ENCODE data around the gene DBP.
"Not testable (repeated sequence)": the region's sequence is repeated elsewhere in the genome, so short reads cannot be mapped to it uniquely, and the experiment has no call there.

Gene DBP

GRCh38 chr19:48634424-48635262, 2.5 kb downstream of the DBP start:
- H3K9me3 ChIP-seq (ENCODE audit: control insufficient read depth in 5 of 5, low read length in 5 of 5) = no peaks in the 10 kb centered on the region
- peak overlapping the region; percentile 54 to 81 (median 70) for H3K9ac ChIP-seq (ENCODE audit: low read length in 5 of 5)
- peak overlapping the region; percentile 91 for H3K27ac ChIP-seq (ENCODE audit: low read depth, low read length)
- H3K4me1 ChIP-seq (ENCODE audit: control insufficient read depth in 5 of 5, insufficient read depth in 5 of 5, low read length in 5 of 5) = peaks cover 16 to 78% (median 73%) of the 10 kb centered on the region in 5 donors
- peaks cover 0 to 23% (median 13%) of the 10 kb centered on the region in 5 donors for H3K36me3 ChIP-seq (ENCODE audit: control insufficient read depth in 5 of 5, insufficient read depth in 5 of 5, low read length in 5 of 5)
- H3K27me3 ChIP-seq (ENCODE audit: control insufficient read depth in 5 of 5, insufficient read depth in 4 of 5, low read length in 5 of 5) = no peaks in the 10 kb centered on the region
- peak overlapping the region; percentile 60 to 70 (median 65) for H3K4me3 ChIP-seq (ENCODE audit: low read depth in 1 of 5, low read length in 5 of 5)

DNA sequence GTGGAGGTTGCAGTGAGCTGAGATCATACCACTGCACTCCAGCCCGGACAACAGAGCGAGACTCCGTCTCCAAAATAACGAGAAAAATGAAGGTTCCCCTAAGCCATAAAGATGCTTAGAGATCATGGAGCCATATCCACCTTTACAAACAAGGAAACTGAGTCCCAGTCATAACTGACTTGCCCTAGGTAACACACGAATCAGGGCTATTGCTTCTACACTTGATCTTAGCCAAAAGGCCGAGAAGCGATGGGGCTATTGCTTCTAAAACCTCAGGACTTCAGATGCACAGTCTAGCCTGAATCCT, 3.2 kb downstream of the DBP start:
- H3K27ac ChIP-seq (ENCODE audit: low read depth, low read length) = peak overlapping the region; percentile 91
- no peaks in the 10 kb centered on the region for H3K27me3 ChIP-seq (ENCODE audit: control insufficient read depth in 5 of 5, insufficient read depth in 4 of 5, low read length in 5 of 5)
- H3K9me3 ChIP-seq (ENCODE audit: control insufficient read depth in 5 of 5, low read length in 5 of 5) = no peaks in the 10 kb centered on the region
- H3K9ac ChIP-seq (ENCODE audit: low read length in 5 of 5) = peak overlapping the region in 3 of 5 donors; percentile 21 to 59 (median 53)
- H3K36me3 ChIP-seq (ENCODE audit: control insufficient read depth in 5 of 5, insufficient read depth in 5 of 5, low read length in 5 of 5) = peaks cover 0 to 28% (median 13%) of the 10 kb centered on the region in 5 donors
- H3K4me3 ChIP-seq (ENCODE audit: low read depth in 1 of 5, low read length in 5 of 5) = peak overlapping the region; percentile 7 to 70 (median 65)
- peaks cover 14 to 75% (median 71%) of the 10 kb centered on the region in 5 donors for H3K4me1 ChIP-seq (ENCODE audit: control insufficient read depth in 5 of 5, insufficient read depth in 5 of 5, low read length in 5 of 5)

GRCh38 chr19:48633148-48634035, 3.8 kb downstream of the DBP start:
- H3K4me1 ChIP-seq (ENCODE audit: control insufficient read depth in 5 of 5, insufficient read depth in 5 of 5, low read length in 5 of 5) = peaks cover 9 to 71% (median 68%) of the 10 kb centered on the region in 5 donors
- peak overlapping the region in 4 of 5 donors; percentile 12 to 70 (median 66) for H3K4me3 ChIP-seq (ENCODE audit: low read depth in 1 of 5, low read length in 5 of 5)
- peak overlapping the region in 4 of 5 donors; percentile 28 to 59 (median 50) for H3K9ac ChIP-seq (ENCODE audit: low read length in 5 of 5)
- peak overlapping the region; percentile 91 for H3K27ac ChIP-seq (ENCODE audit: low read depth, low read length)
- H3K27me3 ChIP-seq (ENCODE audit: control insufficient read depth in 5 of 5, insufficient read depth in 4 of 5, low read length in 5 of 5) = no peaks in the 10 kb centered on the region
- peaks cover 0 to 28% (median 13%) of the 10 kb centered on the region in 5 donors for H3K36me3 ChIP-seq (ENCODE audit: control insufficient read depth in 5 of 5, insufficient read depth in 5 of 5, low read length in 5 of 5)
- no peaks in the 10 kb centered on the region for H3K9me3 ChIP-seq (ENCODE audit: control insufficient read depth in 5 of 5, low read length in 5 of 5)

GRCh38 chr19:48632692-48633147, 4.5 kb downstream of the DBP start:
- H3K4me3 ChIP-seq (ENCODE audit: low read depth in 1 of 5, low read length in 5 of 5) = peak overlapping the region in 1 of 5 donors; percentile 12
- H3K36me3 ChIP-seq (ENCODE audit: control insufficient read depth in 5 of 5, insufficient read depth in 5 of 5, low read length in 5 of 5) = peaks cover 0 to 28% (median 13%) of the 10 kb centered on the region in 5 donors
- no peaks in the 10 kb centered on the region for H3K9me3 ChIP-seq (ENCODE audit: control insufficient read depth in 5 of 5, low read length in 5 of 5)
- H3K27ac ChIP-seq (ENCODE audit: low read depth, low read length) = peak overlapping the region; percentile 91
- H3K9ac ChIP-seq (ENCODE audit: low read length in 5 of 5) = peak overlapping the region in 1 of 5 donors; percentile 37
- H3K27me3 ChIP-seq (ENCODE audit: control insufficient read depth in 5 of 5, insufficient read depth in 4 of 5, low read length in 5 of 5) = no peaks in the 10 kb centered on the region
- H3K4me1 ChIP-seq (ENCODE audit: control insufficient read depth in 5 of 5, insufficient read depth in 5 of 5, low read length in 5 of 5) = peaks cover 7 to 73% (median 65%) of the 10 kb centered on the region in 5 donors

GRCh38 chr19:48632286-48632685, 4.9 kb downstream of the DBP start:
- Histone ChIP-seq H3K36me3 (ENCODE audit: control insufficient read depth in 5 of 5, insufficient read depth in 5 of 5, low read length in 5 of 5) (peaks cover 0 to 29% (median 13%) of the 10 kb centered on the region in 5 donors), H3K4me1 (ENCODE audit: control insufficient read depth in 5 of 5, insufficient read depth in 5 of 5, low read length in 5 of 5) (peaks cover 7 to 76% (median 64%) of the 10 kb centered on the region in 5 donors), H3K27ac (ENCODE audit: low read depth, low read length) (peak overlapping the region; percentile 91)

GRCh38 chr19:48631225-48631624, 6.0 kb downstream of the DBP start:
- no peak overlapping the region for H3K4me3 ChIP-seq (ENCODE audit: low read depth in 1 of 5, low read length in 5 of 5)
- peak overlapping the region; percentile 41 for H3K27ac ChIP-seq (ENCODE audit: low read depth, low read length)
- no peaks in the 10 kb centered on the region for H3K27me3 ChIP-seq (ENCODE audit: control insufficient read depth in 5 of 5, insufficient read depth in 4 of 5, low read length in 5 of 5)
- H3K9ac ChIP-seq (ENCODE audit: low read length in 5 of 5) = peak overlapping the region in 1 of 5 donors; percentile 41
- peaks cover 0 to 34% (median 13%) of the 10 kb centered on the region in 5 donors for H3K36me3 ChIP-seq (ENCODE audit: control insufficient read depth in 5 of 5, insufficient read depth in 5 of 5, low read length in 5 of 5)
- H3K9me3 ChIP-seq (ENCODE audit: control insufficient read depth in 5 of 5, low read length in 5 of 5) = no peaks in the 10 kb centered on the region
- H3K4me1 ChIP-seq (ENCODE audit: control insufficient read depth in 5 of 5, insufficient read depth in 5 of 5, low read length in 5 of 5) = peaks cover 7 to 67% (median 55%) of the 10 kb centered on the region in 5 donors

More at GRCh38 chr19:48632286-48632685, 4.9 kb downstream of the DBP start:
- not testable (repeated sequence) for H3K27me3 ChIP-seq (ENCODE audit: control insufficient read depth in 5 of 5, insufficient read depth in 4 of 5, low read length in 5 of 5); H3K4me3 ChIP-seq (ENCODE audit: low read depth in 1 of 5, low read length in 5 of 5); H3K9me3 ChIP-seq (ENCODE audit: control insufficient read depth in 5 of 5, low read length in 5 of 5)
- peak overlapping the region in 1 of 5 donors; percentile 37 for H3K9ac ChIP-seq (ENCODE audit: low read length in 5 of 5)

GRCh38 chr19:48630296-48631063, 6.7 kb downstream of the DBP start:
- H3K9me3 ChIP-seq (ENCODE audit: control insufficient read depth in 5 of 5, low read length in 5 of 5) = no peaks in the 10 kb centered on the region
- no peaks in the 10 kb centered on the region for H3K27me3 ChIP-seq (ENCODE audit: control insufficient read depth in 5 of 5, insufficient read depth in 4 of 5, low read length in 5 of 5)
- peak overlapping the region; percentile 41 for H3K27ac ChIP-seq (ENCODE audit: low read depth, low read length)
- H3K9ac ChIP-seq (ENCODE audit: low read length in 5 of 5) = peak overlapping the region in 2 of 5 donors; percentile 41 to 46
- H3K4me1 ChIP-seq (ENCODE audit: control insufficient read depth in 5 of 5, insufficient read depth in 5 of 5, low read length in 5 of 5) = peaks cover 7 to 65% (median 48%) of the 10 kb centered on the region in 5 donors
- no peak overlapping the region for H3K4me3 ChIP-seq (ENCODE audit: low read depth in 1 of 5, low read length in 5 of 5)
- H3K36me3 ChIP-seq (ENCODE audit: control insufficient read depth in 5 of 5, insufficient read depth in 5 of 5, low read length in 5 of 5) = peaks cover 0 to 39% (median 13%) of the 10 kb centered on the region in 5 donors

- Histone ChIP-seq H3K27ac (ENCODE audit: low read depth, low read length) (peak overlapping the region; percentile 41), H3K9me3 (ENCODE audit: control insufficient read depth in 5 of 5, low read length in 5 of 5) (no peaks in the 10 kb centered on the region), H3K4me3 (ENCODE audit: low read depth in 1 of 5, low read length in 5 of 5) (no peak overlapping the region), H3K9ac (ENCODE audit: low read length in 5 of 5) (no peak overlapping the region), H3K4me1 (ENCODE audit: control insufficient read depth in 5 of 5, insufficient read depth in 5 of 5, low read length in 5 of 5) (peaks cover 6 to 67% (median 44%) of the 10 kb centered on the region in 5 donors), H3K27me3 (ENCODE audit: control insufficient read depth in 5 of 5, insufficient read depth in 4 of 5, low read length in 5 of 5) (no peaks in the 10 kb centered on the region), H3K36me3 (ENCODE audit: control insufficient read depth in 5 of 5, insufficient read depth in 5 of 5, low read length in 5 of 5) (peaks cover 0 to 39% (median 13%) of the 10 kb centered on the region in 5 donors)
Measured at GRCh38 chr19:48629599-48630295, 7.4 kb downstream of the DBP start.

DNA sequence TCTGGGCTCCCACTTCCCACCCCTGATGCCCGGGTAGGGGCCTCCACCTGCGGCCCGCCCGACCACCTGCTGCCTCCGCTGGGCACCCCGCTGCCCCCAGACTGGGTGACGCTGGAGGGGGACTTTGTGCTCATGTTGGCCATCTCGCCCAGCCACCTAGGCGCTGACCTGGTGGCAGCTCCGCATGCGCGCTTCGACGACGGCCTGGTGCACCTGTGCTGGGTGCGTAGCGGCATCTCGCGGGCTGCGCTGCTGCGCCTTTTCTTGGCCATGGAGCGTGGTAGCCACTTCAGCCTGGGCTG, 7.9 kb downstream of the DBP start:
- peaks cover 0 to 39% (median 13%) of the 10 kb centered on the region in 5 donors for H3K36me3 ChIP-seq (ENCODE audit: control insufficient read depth in 5 of 5, insufficient read depth in 5 of 5, low read length in 5 of 5)
- no peak overlapping the region for H3K9ac ChIP-seq (ENCODE audit: low read length in 5 of 5)
- peaks cover 5 to 68% (median 44%) of the 10 kb centered on the region in 5 donors for H3K4me1 ChIP-seq (ENCODE audit: control insufficient read depth in 5 of 5, insufficient read depth in 5 of 5, low read length in 5 of 5)
- no peak overlapping the region for H3K27ac ChIP-seq (ENCODE audit: low read depth, low read length)
- H3K27me3 ChIP-seq (ENCODE audit: control insufficient read depth in 5 of 5, insufficient read depth in 4 of 5, low read length in 5 of 5) = no peaks in the 10 kb centered on the region
- H3K4me3 ChIP-seq (ENCODE audit: low read depth in 1 of 5, low read length in 5 of 5) = no peak overlapping the region
- no peaks in the 10 kb centered on the region for H3K9me3 ChIP-seq (ENCODE audit: control insufficient read depth in 5 of 5, low read length in 5 of 5)
